CD4-positive, alpha-beta T cell (primary cell): ENCODE results near the gene ZNHIT1. TPM values are rescaled to one million over a fixed set of nuclear protein-coding genes. Genes with fewer than 3 reads are reported as not detected.
A peak's percentile ranks its signal among the peaks of the same experiment; 100 is the strongest.

Experiments used
- ATAC-seq: fragments of 200-7000 bp; cut with Tn5 transposase; one replicate; pipeline ENCODE4 v1.10.0; 2022; ENCODE audit warnings: mild to moderate bottlenecking; ENCODE audit not compliant: poor library complexity
- CTCF ChIA-PET: fragments of 350-600 bp; sonication (Branson Sonifier 250); formaldehyde crosslinking; loops from one replicate; lab custom pipeline; 2021; ENCODE audit warnings: antibody characterized with exemption, inconsistent platforms; lab: Charles Lee
- POLR2A ChIA-PET: fragments of 350-600 bp; sonication (Branson Sonifier 250); formaldehyde crosslinking; loops from one replicate; lab custom pipeline; 2021; ENCODE audit warnings: antibody characterized with exemption, inconsistent platforms; lab: Charles Lee
- DNase-seq, 14 experiments: peaks; one replicate each; pipeline ENCODE4 v3.0.0-alpha.2; 2013 to 2020; ENCODE audit warnings: mixed read lengths in 2 of 14
- H3K27ac ChIP-seq, 2 donors: one replicate each; pipeline versions ENCODE4 v1.5.1 to v1.7.0; 2013; ENCODE audit warnings: low read length in 2 of 2, low read depth in 1 of 2, mild to moderate bottlenecking in 1 of 2
- H3K27me3 ChIP-seq, 2 experiments: 1 replicate in 1 of 2; 2 replicates in 1 of 2; pipeline versions ENCODE4 v1.6.1 to v1.7.0; 2013; ENCODE audit warnings: low read length in 2 of 2, control low read depth in 1 of 2, mild to moderate bottlenecking in 1 of 2, moderate library complexity in 1 of 2; ENCODE audit not compliant: insufficient read depth in 2 of 2, control insufficient read depth in 1 of 2
- H3K36me3 ChIP-seq: one replicate; pipeline ENCODE4 v1.6.1; 2013; ENCODE audit warnings: low read length, control low read depth; ENCODE audit not compliant: insufficient read depth
- H3K4me1 ChIP-seq: one replicate; pipeline ENCODE4 v1.6.1; 2013; ENCODE audit warnings: low read length, control low read depth; ENCODE audit not compliant: insufficient read depth
- H3K4me3 ChIP-seq: one replicate; pipeline ENCODE4 v1.5.1; 2013; ENCODE audit warnings: mild to moderate bottlenecking, low read length, moderate library complexity
- H3K9me3 ChIP-seq, 2 experiments: 1 replicate in 1 of 2; 2 replicates in 1 of 2; pipeline versions ENCODE4 v1.6.1 to v1.7.0; 2013; ENCODE audit warnings: low read length in 2 of 2, mild to moderate bottlenecking in 2 of 2, control low read depth in 1 of 2, moderate library complexity in 1 of 2; ENCODE audit not compliant: control insufficient read depth in 1 of 2, insufficient read depth in 1 of 2
- H3K27ac Mint-ChIP-seq: one replicate; pipeline ENCODE4 v1.8.0; 2020; ENCODE audit warnings: mixed read lengths
- H3K27me3 Mint-ChIP-seq: one replicate; pipeline ENCODE4 v1.8.0; 2021; ENCODE audit warnings: mixed read lengths
- H3K36me3 Mint-ChIP-seq: one replicate; pipeline ENCODE4 v1.8.0; 2021; ENCODE audit warnings: low read depth, mixed read lengths
- H3K4me1 Mint-ChIP-seq: one replicate; pipeline ENCODE4 v1.8.0; 2021; ENCODE audit warnings: low read depth, mixed read lengths
- H3K4me3 Mint-ChIP-seq: one replicate; pipeline ENCODE4 v1.8.0; 2020; ENCODE audit warnings: mild to moderate bottlenecking, mixed read lengths
- H3K9me3 Mint-ChIP-seq: one replicate; pipeline ENCODE4 v1.8.0; 2020; ENCODE audit warnings: mixed read lengths
- CTCF ChIP-seq: fragments of 200-600 bp; IDR thresholded peaks from one replicate; pipeline ENCODE4 v1.8.0; 2022; ENCODE audit warnings: antibody characterized with exemption, mild to moderate bottlenecking
- intact Hi-C, 2 experiments: fragments of 100-400 bp; cut with DNase I in 1 of 2; cut with micrococcal nuclease in 1 of 2; formaldehyde crosslinking; loops; one replicate each; pipeline versions ENCODE4 v1.15.1 to v1.9.0; 2023 to 2025; cut with DNase I, micrococcal nuclease
- total RNA-seq, 174 experiments: library from RNA in 2 of 174; stranded (reverse) in 2 of 174; gene quantifications; one replicate each; pipeline ENCODE4 v1.2.3 and lab custom pipeline; 2021 to 2026

The ZNHIT1 gene
- total RNA-seq, 2 experiments from 2014 or later: 28.4 to 30.6 TPM

DNA sequence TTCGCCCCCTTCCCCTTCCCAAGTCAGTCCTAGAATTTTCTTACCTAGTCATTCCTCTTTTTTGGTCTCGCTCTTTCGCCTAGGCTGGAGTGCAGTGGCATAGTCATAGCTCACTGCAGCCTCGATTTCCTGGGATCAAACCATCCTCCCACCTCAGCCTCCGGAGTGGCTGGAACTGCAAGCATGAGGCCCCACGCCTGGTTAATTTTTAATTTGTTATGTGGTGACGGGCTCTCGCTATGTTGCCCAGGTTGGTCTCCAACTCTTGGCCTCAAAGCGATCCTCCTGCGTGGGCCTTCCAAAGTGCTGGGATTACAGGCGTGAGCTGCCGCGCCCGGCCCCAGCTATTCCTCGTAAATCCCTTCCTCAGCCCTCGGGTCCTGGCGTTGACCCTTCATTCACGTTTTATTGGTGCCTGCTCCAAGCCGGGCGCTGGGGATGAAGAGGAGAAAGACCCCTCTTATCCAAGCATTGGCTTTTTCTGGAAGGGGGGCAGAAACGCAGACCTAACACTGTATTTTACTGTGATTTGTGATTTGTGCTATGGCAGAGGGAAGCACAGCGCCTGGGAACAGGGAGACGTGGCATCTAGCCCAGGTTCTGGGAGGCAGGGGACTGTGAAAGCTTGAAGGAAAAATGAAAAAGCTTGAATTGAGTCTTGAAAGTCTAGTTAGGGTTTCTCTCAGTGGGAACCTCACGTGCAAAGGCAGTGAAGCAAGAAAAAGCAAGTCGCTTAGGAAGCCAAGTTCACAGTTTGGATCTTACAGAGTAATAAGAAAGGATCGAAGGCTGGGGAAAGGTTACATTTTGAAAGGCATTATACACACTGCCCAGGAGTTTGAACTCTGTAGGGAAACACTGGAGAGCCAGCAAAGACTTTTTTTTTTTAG, 516 bp downstream of the ZNHIT1 start:
- Histone ChIP-seq H3K4me3 (peak overlapping the region; percentile 83), H3K27me3 (no peaks in the 10 kb centered on the region), H3K4me1 (peaks cover 47% of the 10 kb centered on the region), H3K9me3 (no peaks in the 10 kb centered on the region), H3K27ac (peak overlapping the region; percentile 35 to 69), H3K36me3 (peaks cover 30% of the 10 kb centered on the region)
- ChIA-PET CTCF (interaction anchor here (0.6 to 3.0 kb wide), 6 partner anchors 26 to 76 kb away, joined by 3 to 39 read pairs (median 3); partner anchors contain the start of gene FIS1), POLR2A (interaction anchor here (0.7 to 3.3 kb wide), 24 partner anchors 9 to 1719 kb away, joined by 3 to 55 read pairs (median 4); partner anchors contain the start of genes CLDN15, FIS1, IFT22 and MOSPD3)
- H3K9me3 Mint-ChIP-seq: no peaks in the 10 kb centered on the region
- intact Hi-C loops: loop anchor here (1.0 to 10.0 kb wide), 4 partner anchors 26 to 324 kb away; partner anchors contain the start of gene ACHE (in 1 of the 2)
- H3K27ac Mint-ChIP-seq: peak overlapping the region; percentile 87
- no peak for TF ChIP-seq CTCF
- H3K4me1 Mint-ChIP-seq: peaks cover 38% of the 10 kb centered on the region
- H3K27me3 Mint-ChIP-seq: no peaks in the 10 kb centered on the region
- DNase-seq (no peak), ATAC-seq (peak; percentile 8)
- H3K36me3 Mint-ChIP-seq: peaks cover 50% of the 10 kb centered on the region
- peak overlapping the region; percentile 95 for H3K4me3 Mint-ChIP-seq

DNA sequence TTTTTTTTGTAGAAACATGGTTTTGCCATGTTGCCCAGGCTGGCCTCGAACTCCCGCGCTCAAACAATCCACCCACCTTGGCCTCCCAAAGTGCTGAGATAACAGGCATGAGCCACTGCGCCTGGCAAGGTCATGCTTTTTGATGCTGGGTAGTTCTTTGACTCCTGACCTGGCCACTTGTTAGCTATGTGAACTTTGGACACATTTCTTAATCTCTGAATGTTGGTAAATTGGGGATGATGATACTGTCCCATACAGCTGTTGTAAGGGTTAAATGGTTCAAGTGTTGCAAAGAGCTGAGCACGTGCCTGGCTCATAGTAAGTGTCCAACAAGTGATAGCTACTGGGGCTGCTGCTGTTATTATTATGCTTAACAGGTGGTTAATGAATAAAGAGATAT, 2.3 kb downstream of the ZNHIT1 start:
- ChIA-PET CTCF (interaction anchor here (1.3 kb wide), 1 partner anchor 24 kb away, joined by 5 read pairs; no protein-coding TSS in a partner anchor), POLR2A (interaction anchor here (1.1 kb wide), 1 partner anchor 24 kb away, joined by 6 read pairs; no protein-coding TSS in a partner anchor)
- no peak for TF ChIP-seq CTCF
- Histone ChIP-seq H3K27ac (no peak overlapping the region), H3K4me3 (no peak overlapping the region), H3K4me1 (peaks cover 47% of the 10 kb centered on the region), H3K9me3 (no peaks in the 10 kb centered on the region), H3K27me3 (no peaks in the 10 kb centered on the region), H3K36me3 (peaks cover 36% of the 10 kb centered on the region)
- intact Hi-C loops: no loop called here
- ATAC-seq (no peak), DNase-seq (no peak)
- Mint-ChIP-seq H3K36me3 (peaks cover 61% of the 10 kb centered on the region), H3K27ac (no peak overlapping the region), H3K4me3 (peak overlapping the region; percentile 57), H3K27me3 (no peaks in the 10 kb centered on the region), H3K4me1 (peaks cover 38% of the 10 kb centered on the region), H3K9me3 (no peaks in the 10 kb centered on the region)

DNA sequence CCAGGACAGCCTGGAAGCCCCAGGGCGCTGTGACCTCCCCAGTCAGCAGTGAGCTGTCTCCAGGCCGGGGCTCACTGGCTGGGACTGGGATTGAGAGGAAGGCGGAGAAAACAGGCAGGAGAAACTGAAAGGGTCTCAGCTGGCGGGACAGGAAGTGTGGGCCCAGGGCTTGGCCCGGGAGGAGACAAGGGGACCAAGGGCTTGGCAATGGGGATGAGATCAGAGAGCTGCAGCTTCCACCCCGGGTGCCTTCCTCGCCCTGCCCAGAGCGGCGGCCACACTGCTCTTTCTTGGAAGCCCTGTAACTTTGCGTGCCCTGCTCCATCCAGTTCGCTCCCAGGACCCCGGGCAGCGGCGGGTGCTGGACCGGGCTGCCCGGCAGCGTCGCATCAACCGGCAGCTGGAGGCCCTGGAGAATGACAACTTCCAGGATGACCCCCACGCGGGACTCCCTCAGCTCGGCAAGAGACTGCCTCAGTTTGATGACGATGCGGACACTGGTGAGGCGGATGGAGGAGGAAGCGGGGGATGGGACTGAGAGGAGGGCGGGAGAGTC, 4.4 kb downstream of the ZNHIT1 start:
- Mint-ChIP-seq H3K4me1 (peaks cover 28% of the 10 kb centered on the region), H3K9me3 (no peaks in the 10 kb centered on the region), H3K36me3 (peaks cover 58% of the 10 kb centered on the region), H3K27ac (no peak overlapping the region), H3K4me3 (no peak overlapping the region), H3K27me3 (no peaks in the 10 kb centered on the region)
- H3K27me3 ChIP-seq: no peaks in the 10 kb centered on the region
- no peaks in the 10 kb centered on the region for H3K9me3 ChIP-seq
- CTCF ChIA-PET: interaction anchor here (1.3 kb wide), 1 partner anchor 21 kb away, joined by 3 read pairs; no protein-coding TSS in a partner anchor
- POLR2A ChIA-PET: interaction anchor here (1.2 kb wide), 1 partner anchor 22 kb away, joined by 5 read pairs; the partner anchor contains the start of gene FIS1
- H3K36me3 ChIP-seq: peaks cover 46% of the 10 kb centered on the region
- intact Hi-C loops: no loop called here
- no peak for DNase-seq
- H3K27ac ChIP-seq: no peak overlapping the region
- H3K4me3 ChIP-seq: no peak overlapping the region
- H3K4me1 ChIP-seq: peaks cover 31% of the 10 kb centered on the region
- ATAC-seq: no peak
- TF ChIP-seq CTCF: no peak
